Regular cardiac myocyte (primary cell): ENCODE data around the gene ATP6V0E2. TPM values are rescaled to one million over a fixed set of nuclear protein-coding genes. Genes with fewer than 3 reads are reported as not detected.

Experiments used
- total RNA-seq: library from RNA; depleted of rRNA; stranded (reverse); fragments of >200 nt; gene quantifications from 2 replicates; pipeline ENCODE4 v1.2.3, GENCODE V29; 2014

The ATP6V0E2 gene
- 16.7 and 19.4 TPM in 2 replicates for total RNA-seq

DNA sequence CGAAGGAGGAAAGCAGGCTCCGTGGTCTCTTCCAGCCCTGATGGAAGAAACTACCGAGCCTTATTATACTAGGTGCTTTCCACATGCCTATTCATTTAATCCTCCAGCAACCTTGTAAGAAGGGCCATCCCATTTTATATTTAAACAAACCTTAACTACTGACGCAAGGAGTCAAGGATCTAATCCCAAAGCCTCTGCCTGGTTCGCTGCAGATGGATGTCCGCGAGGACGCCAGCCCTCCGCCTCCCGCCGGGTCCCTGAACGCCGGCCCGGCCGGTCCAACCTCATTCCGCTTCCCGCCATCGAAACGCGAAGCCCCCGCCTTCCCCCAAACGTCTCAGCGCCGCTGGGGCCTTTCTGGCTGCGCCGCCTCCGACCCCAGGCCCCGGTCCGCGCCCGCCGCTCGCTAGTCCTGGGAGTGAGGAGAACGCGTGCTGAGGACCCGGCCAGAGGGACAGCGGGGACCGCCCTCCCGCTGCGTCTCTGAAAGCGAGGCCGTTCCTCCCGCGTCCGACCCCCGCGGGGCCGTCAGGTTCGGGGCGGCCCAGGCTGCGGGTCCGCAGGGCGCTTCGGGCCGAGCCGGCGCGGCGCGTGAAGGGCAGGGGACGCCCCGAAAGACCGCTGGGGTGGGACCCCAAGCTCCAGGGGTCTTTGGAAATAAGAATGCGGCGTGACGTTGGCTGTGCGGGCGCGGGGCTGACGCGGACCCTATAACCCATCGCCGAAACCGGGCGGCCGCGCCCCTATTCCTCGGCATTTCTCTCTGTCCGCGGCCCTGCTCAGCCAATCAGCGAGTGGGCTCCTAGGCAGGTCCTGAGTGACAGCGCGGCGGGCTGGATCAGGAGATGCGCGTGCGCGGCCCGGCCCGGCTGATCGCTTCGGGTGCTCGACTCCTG is at the start of gene ATP6V0E2:
Gene ATP6V0E2, plus strand, starts transcription at position 896 of the 896 bp plus-strand sequence. CDS start 97 bp downstream, outside the sequence.

DNA sequence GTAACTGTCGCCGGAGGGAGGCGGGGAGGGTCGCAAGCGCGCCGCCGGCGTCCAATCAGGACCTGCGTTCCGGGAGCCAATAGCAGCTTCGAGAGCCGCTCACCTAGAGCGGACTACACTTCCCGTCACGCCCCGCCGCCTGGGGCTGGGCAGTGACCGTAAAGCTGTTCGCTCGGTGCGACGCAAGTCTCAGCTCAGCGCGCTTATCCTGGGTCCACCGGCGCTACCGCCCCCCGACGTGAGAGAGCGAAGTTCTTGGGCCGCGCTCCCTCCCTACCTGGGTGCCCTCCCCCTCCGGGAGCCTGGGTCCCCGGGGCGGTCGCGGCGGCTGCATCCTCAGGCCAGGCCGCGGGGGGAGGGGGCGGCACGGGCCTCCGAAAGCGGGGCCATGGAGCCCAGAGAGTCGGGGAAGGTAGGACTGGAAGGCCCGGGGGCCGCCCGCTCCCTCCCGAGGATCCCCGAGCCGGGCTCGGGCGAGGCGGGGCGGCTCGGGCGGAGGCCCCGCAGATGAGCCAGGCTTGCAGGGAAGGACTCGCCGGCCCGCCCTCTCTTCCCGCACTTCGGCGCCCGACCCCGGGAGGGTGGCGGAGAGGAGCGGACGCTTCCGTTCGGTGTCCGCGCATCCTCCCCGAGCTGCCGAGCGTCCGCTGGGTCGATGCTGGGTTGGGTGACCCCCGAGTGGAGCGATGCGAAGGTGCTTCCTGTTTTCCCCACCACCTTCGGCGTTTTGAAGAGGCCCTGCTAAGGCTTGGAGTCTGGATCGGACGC is 35.4 kb upstream of the ATP6V0E2 start, which contains the start of gene ZNF862:
Gene ZNF862, plus strand, starts transcription at position 152 of the 768 bp plus-strand sequence. Its CDS starts 237 bp downstream, at position 389.

Other genes starting within 250 kb of the ATP6V0E2 start
- gene ZNF467, start 100.4 kb upstream of the ATP6V0E2 start, total RNA-seq = 0.56 and 0.77 TPM in 2 replicates
- 4.4 and 8.5 TPM in 2 replicates for gene ZNF862, start 35.6 kb upstream of the ATP6V0E2 start, total RNA-seq